ENCODE results near the gene MYOCD. TPM values are rescaled to one million over a fixed set of nuclear protein-coding genes. Genes with fewer than 3 reads are reported as not detected.

The MYOCD gene
- polyA plus RNA-seq, 12 donors: 0.46 to 12.9 (median 0.96) TPM; not detected in 1

GRCh38 chr17:12745486-12745885, 79.8 kb downstream of the MYOCD start:
- DNase-seq: no peak

GRCh38 chr17:12756786-12757185, 91.1 kb downstream of the MYOCD start:
- DNase-seq: no peak

- no peak for DNase-seq
These were observed 93.4 kb downstream of the MYOCD start for GRCh38 chr17:12759090-12759489.

GRCh38 chr17:12765548-12765947, 99.9 kb downstream of the MYOCD start:
- no peak for DNase-seq

- DNase-seq: no peak
These were observed 102.6 kb downstream of the MYOCD start for GRCh38 chr17:12768255-12768654.

GRCh38 chr17:12769981-12770380, 104.3 kb downstream of the MYOCD start:
- DNase-seq: no peak

- DNase-seq: no peak
These were observed 107.5 kb downstream of the MYOCD start for GRCh38 chr17:12773153-12773552.

GRCh38 chr17:12789075-12789480, 123.4 kb downstream of the MYOCD start:
- peak; percentile 54 for DNase-seq

- DNase-seq: peak; percentile 12
These were observed 124.0 kb downstream of the MYOCD start, which contains the start of gene ARHGAP44 for GRCh38 chr17:12789481-12790248. Gene ARHGAP44, plus strand, starts transcription at chr17:12789498. Its CDS starts 341 bp downstream, at chr17:12789839.

GRCh38 chr17:12790249-12791106, 124.8 kb downstream of the MYOCD start:
- no peak for DNase-seq

GRCh38 chr17:12794919-12795532, 129.3 kb downstream of the MYOCD start:
- no peak for DNase-seq

- DNase-seq: no peak
These were observed 135.2 kb downstream of the MYOCD start for GRCh38 chr17:12800855-12801365.

GRCh38 chr17:12806630-12807029, 140.9 kb downstream of the MYOCD start:
- no peak for DNase-seq

- DNase-seq: no peak
These were observed 143.0 kb downstream of the MYOCD start for GRCh38 chr17:12808723-12809122.

- no peak for DNase-seq
These were observed 147.2 kb downstream of the MYOCD start for GRCh38 chr17:12812877-12813276.

- no peak for DNase-seq
These were observed 148.0 kb downstream of the MYOCD start for GRCh38 chr17:12813664-12814063.

GRCh38 chr17:12814718-12815117, 149.0 kb downstream of the MYOCD start:
- DNase-seq: no peak

- DNase-seq: no peak
These were observed 150.0 kb downstream of the MYOCD start for GRCh38 chr17:12815642-12816141.
